A204.1 (cell line): Measurements from ENCODE around the gene MEIKIN.

Source experiments
- FAIRE-seq: peaks from 2 replicates; lab custom pipeline; 2012; peaks lifted over from hg19 to GRCh38; lab: Jason Lieb, UNC

MEIKIN gene

GRCh38 chr5:131769336-131769735, 176.1 kb downstream of the MEIKIN start:
- no peak for FAIRE-seq

GRCh38 chr5:131767891-131768290, 177.6 kb downstream of the MEIKIN start:
- FAIRE-seq = no peak

- FAIRE-seq = no peak
Observed at GRCh38 chr5:131766689-131767088, 178.8 kb downstream of the MEIKIN start.

- no peak for FAIRE-seq
Observed at GRCh38 chr5:131765261-131765660, 180.2 kb downstream of the MEIKIN start.

DNA sequence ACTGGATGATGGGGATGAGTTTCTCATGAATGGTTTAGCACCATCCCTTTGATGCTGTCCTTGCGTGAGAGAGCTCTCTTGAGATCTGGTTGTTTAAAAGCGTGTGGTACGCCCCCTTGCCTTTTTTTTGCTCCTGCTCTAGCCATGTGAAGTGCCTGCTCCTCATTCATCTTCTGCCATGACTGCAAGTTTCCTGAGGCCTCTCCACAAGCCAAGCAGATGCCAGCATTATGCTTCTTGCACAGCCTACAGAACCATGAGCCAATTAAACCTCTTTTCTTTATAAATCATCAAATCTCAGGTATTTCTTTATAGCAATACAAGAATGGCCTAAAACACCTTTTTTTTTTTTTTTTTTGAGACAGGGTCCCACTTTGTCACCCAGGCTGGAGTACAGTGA, 181.5 kb downstream of the MEIKIN start:
- FAIRE-seq = no peak

- no peak for FAIRE-seq
Observed at GRCh38 chr5:131760793-131761192, 184.7 kb downstream of the MEIKIN start.

DNA sequence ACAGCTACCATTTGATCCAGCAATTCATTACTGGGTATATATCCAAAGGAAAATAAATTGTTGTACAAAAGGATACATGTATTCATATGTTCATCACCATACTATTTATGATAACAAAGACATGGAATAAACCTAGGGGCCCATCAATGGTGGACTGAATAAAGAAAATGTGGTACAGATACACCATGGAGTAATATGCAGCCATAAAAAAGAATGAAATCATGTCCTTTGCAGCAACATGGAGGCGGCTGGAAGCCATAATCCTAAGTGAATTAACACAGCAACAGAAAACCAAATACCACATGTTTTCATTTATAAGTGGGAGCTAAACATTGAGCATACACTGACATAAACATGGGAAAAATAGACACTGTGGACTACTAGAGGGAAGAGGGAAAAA, 185.8 kb downstream of the MEIKIN start:
- FAIRE-seq = no peak

GRCh38 chr5:131758520-131758900, 187.0 kb downstream of the MEIKIN start:
- FAIRE-seq = no peak

GRCh38 chr5:131757830-131758519, 187.5 kb downstream of the MEIKIN start:
- FAIRE-seq = no peak
